Gastrocnemius medialis (tissue), 4 donors: ENCODE measurements around the gene HOMER2.

Experiments used
- CTCF ChIP-seq, 5 experiments: fragments of 450-650 bp in 3 of 5; fragments of 200-600 bp in 2 of 5; sonication (generic) in 2 of 5; IDR thresholded peaks in 4 of 5; conservative IDR thresholded peaks in 1 of 5; 1 replicate in 4 of 5; 2 replicates in 1 of 5; pipeline ENCODE4 v1.5.1; 2016 to 2019; ENCODE audit warnings: antibody characterized with exemption in 5 of 5, mild to moderate bottlenecking in 3 of 5, moderate library complexity in 3 of 5
- POLR2A ChIP-seq, 2 donors: fragments of 450-650 bp; IDR thresholded peaks; one replicate each; pipeline ENCODE4 v1.6.1; 2017; ENCODE audit warnings: antibody characterized with exemption in 2 of 2, mild to moderate bottlenecking in 2 of 2, moderate library complexity in 2 of 2

GRCh38 chr15:82972990-82973389 is 20.5 kb upstream of the HOMER2 start:
- TF ChIP-seq CTCF (IDR thresholded peaks at IDR 0.05 in 4 of 5, conservative IDR thresholded peaks at IDR 0.05 in 1 of 5): no peak
- TF ChIP-seq POLR2A (IDR thresholded peaks at IDR 0.05): no peak
